Right forelimb (tissue), 1 donor: Measurements from ENCODE around the gene NTM.

Source experiments
- DNase-seq: peaks from one replicate; pipeline ENCODE4 v3.0.0-alpha.2; 2018

Gene NTM

DNA sequence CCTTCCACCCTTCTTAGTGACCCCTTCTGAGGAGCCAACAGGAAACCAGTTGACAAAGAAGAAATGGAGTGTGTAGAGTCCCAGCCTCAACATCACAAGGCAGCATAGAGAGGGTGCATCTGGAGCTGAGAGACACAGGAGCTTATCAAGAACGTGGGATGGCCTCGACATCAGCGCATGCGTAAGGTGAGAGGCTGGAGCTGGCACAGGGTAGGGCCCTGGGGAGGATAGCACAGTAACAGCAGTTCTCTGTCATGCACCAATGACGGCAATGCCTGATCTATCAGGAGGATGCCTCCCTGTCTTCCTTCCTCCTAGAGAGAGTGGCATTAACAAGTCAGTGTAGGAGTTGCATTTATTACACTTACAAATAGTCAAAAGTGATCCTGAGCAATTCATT, 426.1 kb downstream of the NTM start:
- no peak for DNase-seq

DNA sequence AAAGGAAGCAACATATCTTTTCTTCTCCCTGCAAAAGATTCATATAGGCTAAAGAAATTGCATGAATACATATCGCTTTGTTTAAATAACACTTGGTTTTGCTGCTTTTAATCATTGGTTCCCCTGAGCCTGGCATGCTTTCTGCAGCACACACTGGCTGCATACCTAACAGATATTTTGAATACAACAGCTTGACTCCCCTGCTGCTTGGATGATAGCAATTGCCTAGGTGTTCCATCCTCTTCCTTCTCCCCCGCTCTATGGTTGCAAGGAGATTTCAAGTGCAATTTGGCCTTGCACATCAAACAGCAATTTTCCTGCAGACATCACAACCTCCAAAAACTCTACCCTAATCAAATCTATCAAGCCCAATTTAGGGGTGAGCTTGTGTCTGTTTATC, 430.0 kb downstream of the NTM start:
- no peak for DNase-seq

DNA sequence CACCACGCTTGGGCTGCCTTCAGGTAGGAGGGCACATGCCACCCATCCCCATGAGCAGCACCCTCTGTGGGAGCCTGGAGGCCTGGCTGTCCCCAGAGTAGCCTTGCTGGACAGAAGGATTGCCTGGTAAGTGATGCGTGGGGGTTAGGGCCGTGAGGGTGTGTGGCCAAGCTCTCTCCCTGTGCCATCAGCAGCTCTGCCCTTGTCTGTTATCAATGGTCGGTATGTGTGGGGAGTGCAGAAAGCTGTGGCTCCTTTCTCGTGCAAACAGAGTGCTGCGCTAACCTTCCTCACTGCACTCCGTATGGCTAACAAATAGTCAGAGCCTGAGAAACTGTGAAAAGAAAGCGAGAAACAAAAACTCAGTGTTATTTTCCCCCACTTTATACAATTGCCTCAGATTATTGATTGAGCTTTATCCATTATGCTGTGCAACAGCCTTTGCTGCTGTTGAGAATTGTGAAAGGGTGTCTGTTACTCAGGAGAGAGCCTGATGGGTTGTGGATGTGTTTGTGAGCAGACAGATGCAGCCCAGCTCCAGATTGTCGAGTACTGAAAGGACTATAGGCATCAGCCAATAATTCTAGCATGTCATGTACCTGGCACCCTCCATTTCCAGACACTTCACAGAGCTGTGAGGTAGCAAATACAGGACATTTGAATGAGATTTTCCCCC, 432.2 kb downstream of the NTM start:
- DNase-seq, result no peak

DNA sequence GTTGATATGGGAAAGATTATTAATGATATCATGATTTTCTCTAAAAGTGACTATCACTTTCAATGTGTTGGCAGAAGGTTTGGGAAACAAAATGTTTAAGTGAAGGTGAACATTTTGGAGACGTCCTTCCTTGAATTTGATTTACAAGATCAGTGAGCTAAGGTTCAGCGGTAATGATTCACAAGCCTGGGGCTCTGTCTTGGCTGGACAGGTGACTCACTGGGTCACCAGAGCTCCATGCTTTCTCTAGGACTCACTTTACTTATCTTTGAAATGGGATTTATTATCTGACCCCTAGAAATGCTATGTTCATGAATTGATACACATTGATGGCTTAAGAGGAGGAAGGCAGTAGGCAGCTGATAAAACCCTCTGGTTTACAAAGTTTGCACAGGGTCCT, 437.5 kb downstream of the NTM start:
- no peak for DNase-seq

DNA sequence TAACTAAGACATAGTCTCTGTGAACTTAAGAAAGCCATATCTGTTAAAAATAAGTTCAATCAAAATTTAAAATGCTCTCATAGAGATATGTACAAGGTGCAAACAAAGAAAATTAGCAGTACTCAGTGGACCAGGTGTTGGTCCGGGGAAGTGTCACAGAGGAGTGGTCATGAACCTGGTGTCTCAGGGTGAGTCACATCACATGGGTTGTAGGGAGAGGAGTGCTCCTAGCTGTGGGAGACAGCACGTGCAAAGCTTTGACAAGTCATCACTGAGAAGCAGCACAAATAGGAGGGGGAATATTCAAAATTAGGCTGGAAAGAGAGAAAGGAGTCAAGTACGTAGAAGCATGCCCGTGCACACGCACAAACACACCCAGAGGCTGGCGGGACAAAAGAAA, 438.1 kb downstream of the NTM start:
- DNase-seq, result no peak

DNA sequence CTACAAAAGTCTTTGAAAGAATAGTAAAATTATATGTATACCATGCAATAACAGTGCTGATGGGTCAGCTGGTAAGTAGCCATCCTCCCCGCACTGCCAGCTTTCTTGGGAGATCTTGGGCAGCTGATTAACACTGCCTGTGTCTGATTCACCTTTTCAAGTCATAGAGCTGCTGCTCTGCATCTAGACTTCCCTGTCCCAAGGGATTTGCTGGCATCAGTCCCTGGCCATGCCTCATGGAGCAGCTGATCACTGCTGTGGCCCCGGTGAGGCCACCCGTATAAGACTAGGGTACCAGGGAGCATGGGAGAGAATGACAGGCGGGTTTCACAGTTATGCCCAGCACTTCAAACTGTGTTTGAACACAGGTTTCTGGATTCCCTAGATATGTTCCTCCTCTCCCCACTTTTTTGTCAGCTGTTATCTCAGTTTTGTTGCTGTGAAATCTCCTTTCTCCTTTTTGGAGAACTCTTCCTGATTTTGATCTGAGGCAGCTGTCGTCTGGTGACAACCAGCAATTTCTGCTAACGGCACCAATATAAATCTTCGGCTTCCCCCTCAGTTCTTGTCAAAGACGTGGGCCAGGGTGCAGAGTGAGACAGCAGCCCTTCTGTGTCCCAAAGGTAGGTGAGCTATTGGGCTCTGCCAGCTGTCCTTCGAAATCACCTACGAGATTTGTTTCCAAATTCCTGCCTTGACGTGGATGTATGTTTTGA, 438.9 kb downstream of the NTM start:
- DNase-seq, result no peak

DNA sequence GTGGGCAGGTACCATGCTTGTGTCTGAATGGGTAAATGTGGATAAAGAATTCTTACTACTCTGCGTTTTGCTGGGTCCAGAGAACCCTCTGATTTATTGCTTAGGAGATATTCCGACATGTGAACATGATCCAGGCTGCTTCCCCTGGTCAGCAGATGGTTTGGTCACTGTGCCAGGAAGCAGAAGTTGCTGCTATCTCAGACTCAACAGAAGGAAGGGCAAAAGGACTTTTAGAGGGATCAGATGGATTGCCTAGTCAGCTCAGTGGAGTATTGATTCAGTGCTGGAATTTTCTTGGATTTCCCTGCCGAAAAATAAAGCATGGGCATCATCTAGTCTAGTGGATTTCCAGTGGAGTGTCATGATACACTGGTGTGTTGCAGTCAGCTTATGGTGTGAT, 440.1 kb downstream of the NTM start:
- DNase-seq, result no peak

DNA sequence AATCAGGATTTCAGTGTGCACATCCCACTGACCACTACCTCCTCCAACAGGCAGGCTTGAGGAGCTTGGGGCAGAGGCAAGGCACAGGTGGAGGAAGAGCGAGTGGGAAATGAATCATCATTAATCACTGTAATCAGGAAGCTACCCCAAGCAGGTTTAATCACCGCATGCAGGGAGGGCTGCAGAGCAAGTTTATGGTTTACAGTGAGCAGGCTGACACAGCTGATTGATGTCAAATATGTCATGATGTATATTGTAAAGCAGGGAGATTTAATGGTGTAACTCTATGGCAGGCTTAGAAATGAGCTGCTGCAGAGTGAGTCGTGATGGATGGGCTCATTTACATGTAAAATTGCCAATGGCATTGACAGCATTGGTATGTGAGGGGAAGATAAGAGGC, 441.0 kb downstream of the NTM start:
- no peak for DNase-seq

DNA sequence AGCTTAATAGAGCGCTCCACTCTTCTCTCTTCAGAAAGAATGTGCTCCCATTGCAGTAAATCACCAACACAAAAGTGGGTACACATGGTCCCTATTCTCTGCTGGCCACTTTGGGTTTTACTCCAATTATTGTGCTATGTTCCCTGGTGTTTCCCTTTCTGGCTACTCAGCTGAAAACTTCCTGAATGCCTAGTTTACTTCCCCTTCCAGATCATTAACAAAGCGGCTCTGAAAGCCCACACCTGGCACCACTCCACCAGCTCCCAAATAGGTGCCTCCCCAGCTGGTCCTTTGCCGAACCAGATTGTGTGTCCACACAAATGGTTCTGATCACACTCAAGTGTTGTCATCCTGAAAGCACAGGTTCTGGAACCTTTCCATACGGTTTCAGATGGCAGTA, 443.7 kb downstream of the NTM start:
- DNase-seq, result no peak

DNA sequence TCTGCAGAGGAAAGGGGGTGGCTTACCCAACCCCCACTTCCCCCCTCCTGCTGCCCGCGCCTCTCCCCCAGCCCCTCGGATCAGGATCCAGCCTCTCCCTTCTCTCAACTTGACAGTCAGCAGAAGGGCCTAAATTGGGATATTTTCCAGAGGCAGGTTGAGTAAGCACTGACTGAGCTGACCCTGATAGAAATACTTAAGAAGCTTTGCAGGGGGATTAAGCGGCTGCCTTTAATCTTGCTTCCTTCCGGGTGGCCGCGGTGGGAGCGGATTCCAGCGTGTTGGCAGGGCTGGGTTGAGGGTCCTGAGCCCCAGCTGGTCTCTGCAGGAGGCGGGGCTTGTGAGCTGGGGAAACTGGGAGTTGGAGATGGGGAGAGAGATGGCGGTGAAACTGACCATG, 445.2 kb downstream of the NTM start:
- DNase-seq, result no peak

DNA sequence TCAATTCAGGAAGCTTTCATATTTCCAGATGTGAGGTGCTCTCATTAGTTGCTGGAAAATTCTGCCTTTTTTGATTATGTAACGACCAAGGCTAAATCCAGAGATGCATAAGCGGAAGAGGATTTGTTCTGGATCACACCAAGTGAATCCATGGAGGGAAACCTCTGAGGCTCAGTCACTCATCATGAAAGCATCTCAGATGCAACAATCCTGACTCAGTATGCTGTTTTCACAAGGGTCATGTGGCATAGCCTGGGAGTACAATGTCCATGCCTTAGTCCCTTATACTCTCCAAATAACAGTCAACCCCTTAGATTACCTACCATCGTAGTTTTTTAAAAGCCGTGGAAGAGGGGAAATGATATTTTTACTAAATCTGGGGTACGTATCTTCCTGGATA, 445.6 kb downstream of the NTM start:
- DNase-seq, result no peak

DNA sequence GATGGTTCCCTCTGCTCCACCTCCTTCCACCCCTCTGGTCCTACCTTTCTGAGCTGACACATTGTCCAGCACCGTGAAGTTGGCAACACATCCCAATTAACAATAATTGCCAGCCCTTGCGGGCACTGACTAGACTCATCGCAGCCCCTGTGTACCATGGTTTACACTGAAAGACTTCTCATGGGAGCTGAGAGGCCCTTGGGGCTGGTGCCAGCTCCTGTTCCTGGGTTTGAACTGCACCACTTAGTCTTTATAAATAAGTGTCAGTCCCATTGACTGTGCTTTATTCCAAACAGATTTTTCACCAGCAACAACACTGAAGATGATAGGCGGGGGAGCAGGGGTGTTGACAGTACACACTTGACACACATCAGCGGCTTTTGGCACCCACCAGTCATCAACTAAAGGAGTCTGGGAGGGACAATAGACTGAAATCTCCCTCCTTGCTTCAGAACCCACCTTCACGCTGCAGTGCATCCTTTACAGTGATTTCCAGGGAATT, 447.3 kb downstream of the NTM start:
- no peak for DNase-seq

DNA sequence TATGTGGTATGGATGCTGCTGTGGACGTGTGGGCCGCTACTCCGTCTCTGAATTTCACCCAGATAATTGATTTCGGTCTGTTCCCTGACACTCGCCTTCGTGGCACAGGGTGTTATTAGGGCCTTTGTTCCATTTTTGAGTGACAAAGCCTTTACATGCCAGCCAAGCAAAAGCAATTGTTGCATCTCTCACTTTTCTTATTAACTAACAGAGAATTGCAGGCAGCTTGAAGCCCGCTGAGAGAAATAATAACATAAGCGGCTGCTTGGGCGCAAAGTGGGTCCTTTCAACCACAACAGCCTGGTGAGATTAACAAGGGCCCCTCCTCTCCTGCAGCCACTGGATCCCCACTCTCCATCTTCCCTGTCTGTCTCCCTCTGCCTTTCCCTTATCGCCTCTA, 449.4 kb downstream of the NTM start:
- no peak for DNase-seq

DNA sequence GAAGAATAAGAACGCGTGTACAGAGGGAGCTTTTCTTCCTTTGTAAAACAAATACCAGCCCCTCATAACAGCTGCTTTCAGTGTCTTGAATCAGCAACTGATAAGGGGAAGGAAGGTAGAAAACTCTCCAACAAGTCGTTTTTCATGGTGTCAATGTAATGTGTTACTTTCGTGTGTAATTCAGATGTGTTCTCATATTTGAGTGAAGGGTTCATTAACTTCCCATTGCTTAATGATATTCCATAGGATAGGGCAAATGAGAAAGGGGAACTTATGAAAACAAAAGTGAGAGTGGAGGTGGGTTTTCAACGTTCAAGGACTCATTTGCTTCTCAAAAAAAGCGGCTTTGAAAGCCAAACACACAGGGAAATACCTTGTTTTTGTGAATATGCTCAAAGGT, 452.1 kb downstream of the NTM start:
- no peak for DNase-seq

DNA sequence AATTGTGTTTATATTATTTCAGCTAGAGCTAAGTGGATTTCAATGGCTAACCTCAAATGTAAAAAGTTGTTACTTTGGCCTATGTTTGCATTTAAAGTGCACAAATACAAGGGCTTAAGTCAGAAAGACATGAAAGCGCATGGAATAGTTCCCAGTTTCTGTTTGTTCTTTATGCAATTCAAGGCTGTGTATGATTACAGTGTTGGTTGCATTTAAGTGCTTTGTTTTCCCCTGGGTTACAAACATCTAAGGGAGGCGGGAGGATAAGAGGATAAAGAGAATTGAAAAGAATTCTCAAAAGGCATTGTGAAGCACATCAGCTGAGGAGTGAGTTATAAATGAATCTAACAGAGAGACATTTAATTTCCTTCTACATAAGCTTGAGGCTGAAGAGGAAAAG, 453.4 kb downstream of the NTM start:
- DNase-seq, result no peak

DNA sequence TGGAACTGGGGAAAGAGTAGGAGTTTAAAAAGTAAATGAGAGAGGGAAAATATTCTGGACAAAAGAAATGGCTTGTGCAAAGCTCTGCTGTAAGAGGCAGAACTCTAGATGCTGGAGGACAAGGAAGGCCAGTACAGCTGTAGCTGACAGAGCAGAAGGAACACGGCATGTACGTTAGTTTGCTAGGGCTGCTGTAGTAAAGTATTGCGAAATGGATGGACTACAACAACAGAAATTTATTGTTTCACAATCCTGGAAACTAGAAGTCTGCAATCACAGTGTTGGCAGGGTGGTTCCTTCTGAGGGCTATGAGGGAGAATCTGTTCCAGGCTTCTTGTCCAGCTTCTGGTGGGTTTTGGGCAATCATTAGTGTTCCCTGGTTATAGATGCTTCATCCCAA, 454.4 kb downstream of the NTM start:
- DNase-seq, result no peak

DNA sequence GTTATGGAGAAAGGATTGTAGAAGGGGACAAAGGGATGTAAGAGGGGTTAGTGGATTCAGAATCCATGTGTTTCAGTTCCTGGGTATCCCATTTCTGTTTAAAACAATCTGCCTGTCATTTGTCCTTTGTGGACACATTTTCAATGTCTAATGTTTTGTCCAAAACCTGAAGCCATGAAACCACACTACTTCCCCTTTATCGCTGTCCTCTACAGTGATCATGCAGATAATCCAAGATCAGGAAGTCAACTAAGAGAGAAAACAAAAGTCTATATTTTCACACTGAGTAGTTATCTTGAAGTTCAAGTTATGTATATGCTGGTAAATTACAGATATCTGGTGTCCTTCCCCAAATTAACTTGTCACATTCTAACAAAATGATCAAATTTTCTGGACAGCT, 457.0 kb downstream of the NTM start:
- no peak for DNase-seq

DNA sequence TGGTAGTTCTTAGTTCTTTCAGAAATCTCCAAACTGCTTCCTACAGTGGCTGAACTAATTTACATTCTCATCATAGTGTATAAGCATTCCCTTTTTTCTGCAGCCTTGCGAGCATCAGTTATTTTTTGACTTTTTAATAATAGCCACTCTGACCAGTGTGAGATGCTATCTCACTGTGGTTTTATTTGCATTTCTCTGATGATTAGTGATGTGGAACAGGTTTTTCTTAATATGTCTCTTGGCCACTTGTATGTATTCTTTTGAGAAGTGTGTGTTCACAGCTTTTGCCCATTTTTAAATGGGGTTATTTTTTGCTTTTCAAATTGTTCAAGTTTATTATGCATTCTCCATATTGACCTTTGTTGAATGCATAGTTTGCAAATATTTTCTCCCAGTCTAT, 459.3 kb downstream of the NTM start:
- DNase-seq, result no peak

DNA sequence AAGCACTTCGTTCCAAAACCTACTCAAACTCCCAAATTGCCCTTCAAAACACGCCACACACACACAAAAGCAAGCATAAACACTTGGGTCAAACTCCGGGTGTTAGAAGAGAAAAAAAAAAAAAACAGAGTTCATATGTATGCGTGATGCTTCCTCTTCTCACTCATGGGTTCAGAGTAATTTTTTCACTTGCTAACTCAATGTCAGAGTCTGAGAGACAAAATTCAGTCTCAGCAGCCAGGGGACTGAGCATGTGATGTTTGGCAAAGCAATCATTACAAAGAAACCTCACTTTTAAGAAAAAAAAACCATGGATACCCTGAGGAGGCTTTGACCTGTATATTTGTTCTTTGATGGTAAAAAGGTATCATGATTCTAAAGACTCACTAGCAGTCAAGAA, 461.7 kb downstream of the NTM start:
- DNase-seq, result no peak

DNA sequence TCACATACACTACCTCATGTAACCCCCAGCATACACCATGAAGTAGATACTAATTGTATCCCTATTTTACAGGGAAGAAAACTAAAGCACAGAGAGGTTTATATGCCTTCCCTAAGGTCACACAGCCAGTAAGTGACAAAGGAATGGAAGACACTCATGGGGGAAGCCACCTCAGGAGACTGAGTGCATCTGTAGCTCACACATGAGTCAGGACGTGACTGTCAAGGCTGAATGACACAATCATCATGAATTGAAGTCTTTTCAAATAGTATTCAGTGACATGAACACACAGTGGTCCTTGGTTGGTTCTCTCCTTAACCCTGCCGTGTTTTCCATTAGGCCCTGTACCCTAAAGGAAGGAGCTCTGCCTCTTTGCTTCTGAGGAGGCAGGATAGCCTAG, 463.0 kb downstream of the NTM start:
- no peak for DNase-seq

DNA sequence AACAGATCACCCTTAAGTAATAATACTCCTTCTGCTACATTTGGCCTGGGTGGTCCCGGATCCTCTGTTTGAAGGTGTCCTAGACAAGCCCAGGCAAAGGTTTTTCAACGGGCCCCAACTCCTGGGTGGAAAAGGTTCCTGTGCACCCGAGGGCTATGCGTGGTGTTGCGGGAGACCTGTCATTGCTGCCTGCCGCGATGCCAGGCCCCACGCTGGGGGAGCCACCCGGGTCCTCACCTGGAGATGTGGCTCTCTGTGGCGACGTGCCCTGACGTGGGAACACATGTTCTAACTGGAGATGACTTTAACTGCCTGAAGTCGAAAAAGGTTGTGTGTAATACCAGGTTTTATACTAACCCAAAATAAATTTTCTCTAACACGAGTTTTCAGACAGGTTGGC, 467.1 kb downstream of the NTM start:
- DNase-seq, result no peak

DNA sequence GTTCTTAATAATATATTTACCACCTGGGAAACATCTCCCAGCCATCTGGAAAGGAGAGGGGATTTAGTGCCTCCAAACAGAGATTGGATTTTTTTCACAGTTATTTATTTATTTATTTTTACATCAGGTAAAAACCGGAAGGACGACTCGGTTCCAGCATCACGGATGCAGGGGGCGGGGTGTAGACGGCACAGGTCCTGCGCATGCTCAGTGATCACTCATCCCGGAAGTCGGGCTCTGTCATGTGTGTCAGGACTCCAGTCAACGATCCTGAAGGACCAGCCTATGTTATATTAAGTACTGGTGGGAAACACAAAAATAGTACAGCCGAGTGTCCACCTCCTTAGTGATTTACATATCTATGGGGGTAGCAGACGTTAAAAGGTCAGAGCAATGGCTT, 467.6 kb downstream of the NTM start:
- DNase-seq, result no peak

DNA sequence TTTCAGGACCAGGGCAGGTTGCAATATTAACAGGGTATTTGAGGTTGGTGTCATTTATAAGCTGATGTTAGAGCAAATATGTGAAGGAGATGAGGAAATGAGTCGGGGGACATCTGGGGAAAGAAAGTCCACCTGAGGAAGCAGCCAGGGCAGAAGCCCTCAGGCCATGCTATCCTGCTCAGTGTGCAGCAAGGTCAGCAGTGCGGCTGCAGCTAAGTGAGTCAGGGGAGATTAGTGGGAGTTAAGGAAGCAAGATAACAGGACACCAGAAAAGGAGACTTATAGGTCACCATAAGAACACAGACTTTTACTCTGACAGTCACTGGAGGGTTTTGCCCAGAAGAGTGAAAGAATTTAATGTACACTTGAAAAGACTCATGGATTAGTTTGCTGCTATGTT, 468.9 kb downstream of the NTM start:
- no peak for DNase-seq

DNA sequence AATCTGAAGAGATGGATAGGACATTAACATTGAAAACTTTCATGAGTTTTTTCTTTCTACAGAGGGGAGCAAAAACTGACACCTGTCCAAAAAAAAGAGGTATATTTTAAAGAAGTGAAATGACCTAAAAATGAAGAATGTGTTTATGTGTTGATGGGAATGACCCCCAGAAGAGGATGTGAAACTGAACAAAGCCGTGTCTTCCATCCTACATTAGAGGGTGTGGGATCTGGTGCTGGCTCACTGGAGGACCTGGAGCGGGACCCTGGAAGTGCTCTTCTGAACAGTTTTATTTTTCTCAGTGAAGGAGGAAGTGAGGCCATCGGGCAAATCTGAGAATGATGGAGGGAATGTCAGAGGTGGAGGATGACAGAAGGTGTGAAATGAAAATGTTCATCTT, 470.1 kb downstream of the NTM start:
- DNase-seq, result no peak

DNA sequence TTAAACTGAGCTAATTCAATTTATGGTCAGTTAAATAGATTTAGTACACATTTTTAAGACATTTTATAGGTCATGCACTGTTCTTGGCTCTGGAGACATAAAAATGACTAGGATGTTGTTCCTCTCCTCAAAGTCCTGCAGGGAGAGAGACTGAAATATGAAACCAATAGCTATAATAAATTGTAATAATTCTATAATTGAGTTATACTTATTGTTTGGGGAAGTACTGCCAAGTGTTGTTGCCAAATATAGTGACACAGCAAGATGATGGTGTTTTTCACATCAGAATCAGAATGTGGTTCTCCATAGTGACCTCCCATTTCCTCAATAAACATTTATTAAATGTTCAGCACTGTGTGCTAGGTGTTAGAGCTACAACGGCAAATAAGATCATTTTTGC, 470.6 kb downstream of the NTM start:
- no peak for DNase-seq
